ENCODE data around the gene ANAPC16.
"Not testable (repeated sequence)": the region's sequence is repeated elsewhere in the genome, so short reads cannot be mapped to it uniquely, and the experiment has no call there.

ANAPC16 gene

DNA sequence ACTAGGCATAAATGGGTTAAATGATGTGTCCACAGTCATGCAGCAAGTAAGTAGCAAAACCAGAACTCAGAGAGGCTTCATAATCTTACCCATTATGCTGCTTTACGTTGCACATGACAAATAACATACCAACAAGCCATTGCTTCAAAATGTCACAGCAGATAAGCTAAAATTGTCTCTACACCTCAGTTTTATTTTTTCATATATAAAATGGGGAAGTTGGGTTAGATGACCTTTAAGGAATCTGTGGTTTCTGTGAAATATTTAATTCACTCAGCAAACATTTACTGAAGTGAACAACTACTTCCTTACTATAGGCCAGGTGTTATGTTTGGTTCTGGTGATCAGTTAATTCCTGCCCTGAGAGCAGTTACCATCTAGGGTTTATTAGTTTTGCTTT is 2.5 kb downstream of the ANAPC16 start:
- peak; percentile 87 for DNase-seq

DNA sequence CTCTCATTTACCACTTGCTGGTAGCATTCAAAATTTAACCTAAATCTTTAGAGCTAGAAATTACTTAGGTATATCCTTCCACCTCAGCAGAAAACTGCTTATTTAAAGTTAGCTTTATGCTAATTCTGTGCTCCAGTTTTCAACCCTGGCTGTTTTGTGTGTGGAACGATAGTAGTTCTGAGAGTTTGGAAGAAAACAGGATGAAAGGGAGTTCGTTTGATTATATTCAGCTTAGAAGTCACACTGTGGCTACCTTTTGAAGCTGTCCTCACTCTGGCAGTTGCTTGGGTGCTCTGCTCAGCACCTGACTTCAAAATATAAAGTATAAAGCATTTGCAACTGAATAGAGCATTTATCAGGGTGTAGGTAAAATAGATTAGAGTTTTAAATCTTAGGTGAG is 2.9 kb downstream of the ANAPC16 start:
- no peak for DNase-seq

GRCh38 chr10:72219235-72219814 is 3.5 kb downstream of the ANAPC16 start:
- DNase-seq = no peak

GRCh38 chr10:72220637-72221036 is 4.8 kb downstream of the ANAPC16 start:
- no peak for DNase-seq

- no peak for DNase-seq
Observed at GRCh38 chr10:72221278-72221677, 5.5 kb downstream of the ANAPC16 start.

DNA sequence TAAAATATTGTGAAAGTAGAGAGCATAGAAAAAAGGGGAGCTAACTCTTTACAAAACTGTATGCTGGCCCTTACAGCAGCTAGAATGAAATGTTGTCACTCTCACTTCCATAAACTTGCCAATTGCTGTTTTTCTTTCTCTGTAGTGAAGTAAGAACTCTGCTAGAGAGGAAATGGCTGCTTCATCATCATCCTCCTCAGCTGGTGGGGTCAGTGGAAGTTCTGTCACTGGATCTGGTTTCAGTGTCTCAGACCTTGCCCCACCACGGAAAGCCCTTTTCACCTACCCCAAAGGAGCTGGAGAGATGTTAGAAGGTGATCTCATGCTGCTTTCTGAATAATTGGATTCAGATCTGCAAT is 7.9 kb downstream of the ANAPC16 start:
- no peak for DNase-seq

- DNase-seq = not testable (repeated sequence)
Observed at GRCh38 chr10:72224191-72224590, 8.4 kb downstream of the ANAPC16 start.

DNA sequence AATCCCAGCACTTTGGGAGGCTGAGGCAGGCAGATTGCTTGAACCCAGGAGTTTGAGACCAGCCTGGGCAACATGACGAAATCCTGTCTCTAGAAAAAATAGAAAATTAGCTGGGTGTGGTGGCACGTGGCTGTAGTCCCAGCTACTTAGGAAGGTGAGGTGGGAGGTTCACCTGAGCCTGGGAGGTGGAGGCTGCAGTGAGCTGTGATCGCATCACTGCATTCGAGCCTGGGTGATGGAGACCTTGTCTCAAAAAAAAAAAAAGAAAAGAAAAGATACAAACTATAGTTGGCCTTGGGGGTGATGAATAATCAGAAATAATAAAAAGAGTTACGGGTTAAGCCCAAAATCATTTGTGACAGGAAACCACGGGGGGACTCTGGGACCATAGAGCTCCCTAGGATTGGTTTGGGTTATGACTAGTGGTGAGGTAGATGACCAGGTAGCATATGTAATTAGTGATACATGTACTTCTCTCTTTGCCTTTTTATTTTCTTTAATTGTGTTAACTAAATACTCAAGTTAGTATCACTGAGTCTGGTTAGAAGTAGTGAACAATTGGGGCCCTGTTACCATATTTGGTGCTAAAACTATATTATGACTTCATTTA is 10.7 kb downstream of the ANAPC16 start:
- DNase-seq = no peak

DNA sequence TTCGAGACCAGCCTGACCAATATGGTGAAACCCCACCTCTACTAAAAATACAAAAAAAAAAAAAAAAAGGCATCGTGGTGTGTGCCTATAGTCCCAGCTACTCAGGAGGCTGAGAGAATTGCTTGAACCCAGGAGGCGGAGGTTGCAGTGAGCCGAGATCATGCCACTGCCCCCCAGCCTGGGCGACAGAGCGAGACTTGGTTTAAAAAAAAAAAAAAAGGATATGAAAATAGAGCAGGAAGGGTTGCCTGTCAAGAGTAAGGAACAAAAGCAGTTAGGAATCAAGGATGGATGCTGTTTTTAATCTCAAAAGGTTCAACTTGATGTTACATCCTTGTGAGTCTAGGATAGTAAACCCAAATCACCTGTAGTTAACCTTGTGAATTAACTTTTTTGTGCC is 12.0 kb downstream of the ANAPC16 start:
- DNase-seq = no peak

GRCh38 chr10:72228318-72228751 is 12.5 kb downstream of the ANAPC16 start:
- DNase-seq = no peak

DNA sequence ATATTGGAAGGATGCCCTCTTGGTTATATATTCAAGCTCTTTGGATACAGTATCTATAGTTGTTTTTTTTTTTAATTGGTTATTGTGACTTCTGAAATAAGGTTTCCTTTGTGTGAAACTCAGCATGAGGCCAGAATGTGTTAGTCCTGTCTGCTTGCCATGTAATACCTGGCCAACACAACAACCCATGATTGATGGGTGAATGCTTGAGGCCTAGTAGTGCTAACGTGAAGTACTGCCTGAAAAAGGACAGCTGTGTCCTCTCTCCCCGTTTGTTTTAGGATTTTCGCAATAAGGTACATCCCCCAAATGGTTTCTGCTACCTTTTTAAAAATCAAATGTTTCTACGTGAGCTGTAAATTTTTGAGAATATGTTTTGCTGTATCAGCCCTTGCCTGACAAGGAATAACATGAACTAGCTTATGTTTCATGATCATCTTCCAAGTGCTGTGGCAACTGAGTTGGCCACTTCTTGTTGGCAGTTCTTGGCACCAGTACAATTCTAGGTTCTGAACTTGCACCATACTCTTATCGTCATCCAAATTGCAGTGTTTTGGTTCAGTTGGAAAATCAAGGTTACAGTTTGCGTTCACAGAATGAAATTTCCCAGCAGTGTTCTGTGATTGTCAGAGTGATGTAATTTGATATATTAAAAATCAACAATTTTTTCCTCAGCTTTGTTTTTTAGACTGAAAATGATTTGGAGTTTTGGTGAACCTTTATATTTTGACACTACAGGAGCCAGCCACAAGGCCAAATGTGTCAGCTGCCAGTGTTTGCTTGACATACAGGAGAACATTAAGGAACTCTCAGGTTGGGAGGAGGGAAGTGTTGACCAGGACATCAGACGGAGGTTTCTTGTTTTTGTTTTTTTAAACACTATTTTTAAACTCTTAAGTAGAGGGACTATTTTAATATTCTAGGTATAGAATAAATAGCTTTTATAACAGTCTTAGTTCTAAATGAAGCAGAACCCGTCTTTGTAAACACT is 13.7 kb downstream of the ANAPC16 start:
- no peak for DNase-seq

DNA sequence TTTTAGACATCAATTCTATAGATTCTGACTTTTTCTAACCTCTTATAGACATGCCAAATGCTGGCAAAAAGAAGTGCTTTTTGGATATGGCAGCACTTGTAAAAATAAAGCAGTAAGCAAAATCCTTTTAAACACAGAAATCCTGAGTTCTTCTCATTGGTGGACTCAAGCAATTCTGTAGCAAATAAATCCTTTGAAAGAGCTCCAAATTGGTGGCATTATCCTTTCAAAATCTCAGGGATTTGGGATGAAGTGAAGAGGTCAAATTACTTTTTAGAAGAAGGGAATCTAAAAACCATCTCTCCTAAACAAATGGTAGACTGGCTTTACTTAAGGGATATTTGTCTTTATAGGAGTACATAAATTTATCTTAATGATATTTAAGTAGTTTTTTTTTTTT is 17.8 kb downstream of the ANAPC16 start:
- no peak for DNase-seq

GRCh38 chr10:72234560-72235095 is 18.8 kb downstream of the ANAPC16 start:
- DNase-seq = no peak

DNA sequence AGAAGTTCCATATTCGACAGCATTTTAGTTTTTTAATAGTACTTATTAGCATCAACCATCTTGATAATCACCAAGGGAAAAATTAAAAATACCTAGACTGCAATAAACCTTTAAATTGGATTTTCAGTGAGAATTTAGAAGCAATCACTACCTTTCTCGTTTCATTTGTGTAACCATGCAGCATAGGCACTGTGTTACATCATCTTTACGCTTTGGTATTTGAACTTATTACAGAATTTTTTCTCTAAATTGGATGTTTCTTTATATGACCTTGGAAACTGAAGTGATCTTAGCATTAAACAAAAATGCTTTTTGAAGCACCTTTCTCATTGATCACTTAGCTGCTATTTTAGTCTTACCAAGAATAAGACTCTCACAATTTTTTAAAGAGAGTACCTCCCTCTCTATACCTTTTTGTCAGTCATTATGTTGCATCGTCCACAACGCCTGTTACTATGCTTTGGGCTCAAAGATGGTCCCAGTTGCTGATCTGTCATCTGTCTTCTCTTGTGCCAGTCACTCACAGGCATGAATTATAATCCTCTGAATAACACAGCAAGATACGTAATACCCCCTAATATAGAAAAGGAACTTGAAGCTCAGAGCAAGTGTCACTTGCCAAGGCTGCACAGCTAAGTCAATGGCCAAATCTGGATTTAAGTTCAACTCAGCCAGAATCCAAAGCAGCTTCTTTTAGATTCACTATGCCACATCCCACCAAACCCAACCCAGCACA is 19.9 kb downstream of the ANAPC16 start:
- DNase-seq = no peak

DNA sequence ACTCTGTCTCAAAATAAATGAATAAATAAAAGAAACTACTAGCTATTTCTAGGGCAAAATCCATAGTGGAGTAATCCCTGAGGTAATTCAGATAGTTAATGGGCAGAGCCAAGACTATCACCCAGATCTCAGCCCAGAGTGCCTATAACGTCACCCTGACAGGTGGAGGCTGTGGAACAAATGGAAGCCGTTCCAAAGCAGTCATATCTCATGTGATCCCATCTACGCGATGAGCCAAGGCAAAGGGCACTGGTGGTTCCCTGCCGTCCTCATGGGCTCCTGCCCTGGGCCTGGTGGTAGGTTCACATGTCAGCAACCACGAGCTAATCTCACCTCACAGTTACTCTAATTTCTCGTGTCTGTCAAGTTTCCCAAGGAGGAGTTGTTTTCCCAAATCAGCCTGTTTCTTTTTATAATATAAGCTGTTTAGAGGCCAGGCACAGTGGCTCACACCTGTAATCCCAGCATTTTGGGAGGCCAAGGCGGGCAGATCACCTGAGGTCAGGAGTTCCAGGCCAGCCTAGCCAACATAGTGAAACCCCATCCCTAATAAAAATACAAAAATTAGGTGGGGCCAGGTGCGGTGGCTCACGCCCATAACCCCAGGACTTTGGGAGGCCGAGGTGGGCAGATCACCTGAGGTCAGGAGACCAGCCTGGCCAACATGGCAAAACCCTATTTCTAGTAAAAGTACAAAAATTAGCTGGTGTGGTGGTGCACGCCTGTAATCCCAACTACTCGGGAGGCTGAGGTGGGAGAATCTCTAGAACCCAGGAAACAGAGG is 22.8 kb downstream of the ANAPC16 start:
- DNase-seq = no peak

GRCh38 chr10:72239409-72239808 is 23.6 kb downstream of the ANAPC16 start:
- DNase-seq = no peak

GRCh38 chr10:72240371-72240770 is 24.6 kb downstream of the ANAPC16 start:
- DNase-seq = no peak

GRCh38 chr10:72241691-72242252 is 26.0 kb downstream of the ANAPC16 start:
- DNase-seq = no peak

- DNase-seq = peak; percentile 57
Observed at GRCh38 chr10:72242675-72243074, 26.9 kb downstream of the ANAPC16 start.

- DNase-seq = peak; percentile 88
Observed at GRCh38 chr10:72243822-72244437, 28.1 kb downstream of the ANAPC16 start.

- DNase-seq = no peak
Observed at GRCh38 chr10:72244573-72245038, 28.8 kb downstream of the ANAPC16 start.

All from OCI-M1 (cell line).